ENCODE results near the gene MYH14. TPM values are rescaled to one million over a fixed set of nuclear protein-coding genes. Genes with fewer than 3 reads are reported as not detected.

MYH14 gene
- total and polyA plus RNA-seq, 2 of the 8 experiments (the other 6 are each of a cell fraction or from before 2014, with no cell fraction given): 17.3 to 28.6 TPM

GRCh38 chr19:50280074-50280473, 76.7 kb downstream of the MYH14 start (continued):
- TF ChIP-seq HDAC2 (IDR thresholded peaks at IDR 0.05; ENCODE audit: borderline replicate concordance in 1 of 2, low read depth in 2 of 2, low read length in 2 of 2) (no peak), SIX5 (IDR thresholded peaks at IDR 0.05; ENCODE audit: low read depth, low read length) (no peak), MAFK (IDR thresholded peaks at IDR 0.05; ENCODE audit: low read depth, low read length) (no peak), SP2 (IDR thresholded peaks at IDR 0.05; ENCODE audit: low read length) (no peak), RFX5 (IDR thresholded peaks at IDR 0.05; ENCODE audit: borderline replicate concordance, low read depth, low read length) (no peak)
- TF ChIP-seq, protein P1, sequence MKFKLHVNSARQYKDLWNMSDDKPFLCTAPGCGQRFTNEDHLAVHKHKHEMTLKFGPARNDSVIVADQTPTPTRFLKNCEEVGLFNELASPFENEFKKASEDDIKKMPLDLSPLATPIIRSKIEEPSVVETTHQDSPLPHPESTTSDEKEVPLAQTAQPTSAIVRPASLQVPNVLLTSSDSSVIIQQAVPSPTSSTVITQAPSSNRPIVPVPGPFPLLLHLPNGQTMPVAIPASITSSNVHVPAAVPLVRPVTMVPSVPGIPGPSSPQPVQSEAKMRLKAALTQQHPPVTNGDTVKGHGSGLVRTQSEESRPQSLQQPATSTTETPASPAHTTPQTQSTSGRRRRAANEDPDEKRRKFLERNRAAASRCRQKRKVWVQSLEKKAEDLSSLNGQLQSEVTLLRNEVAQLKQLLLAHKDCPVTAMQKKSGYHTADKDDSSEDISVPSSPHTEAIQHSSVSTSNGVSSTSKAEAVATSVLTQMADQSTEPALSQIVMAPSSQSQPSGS (IDR thresholded peaks at IDR 0.05; ENCODE audit: low read length): no peak
